ENCODE measurements around the gene NUB1.

DNA sequence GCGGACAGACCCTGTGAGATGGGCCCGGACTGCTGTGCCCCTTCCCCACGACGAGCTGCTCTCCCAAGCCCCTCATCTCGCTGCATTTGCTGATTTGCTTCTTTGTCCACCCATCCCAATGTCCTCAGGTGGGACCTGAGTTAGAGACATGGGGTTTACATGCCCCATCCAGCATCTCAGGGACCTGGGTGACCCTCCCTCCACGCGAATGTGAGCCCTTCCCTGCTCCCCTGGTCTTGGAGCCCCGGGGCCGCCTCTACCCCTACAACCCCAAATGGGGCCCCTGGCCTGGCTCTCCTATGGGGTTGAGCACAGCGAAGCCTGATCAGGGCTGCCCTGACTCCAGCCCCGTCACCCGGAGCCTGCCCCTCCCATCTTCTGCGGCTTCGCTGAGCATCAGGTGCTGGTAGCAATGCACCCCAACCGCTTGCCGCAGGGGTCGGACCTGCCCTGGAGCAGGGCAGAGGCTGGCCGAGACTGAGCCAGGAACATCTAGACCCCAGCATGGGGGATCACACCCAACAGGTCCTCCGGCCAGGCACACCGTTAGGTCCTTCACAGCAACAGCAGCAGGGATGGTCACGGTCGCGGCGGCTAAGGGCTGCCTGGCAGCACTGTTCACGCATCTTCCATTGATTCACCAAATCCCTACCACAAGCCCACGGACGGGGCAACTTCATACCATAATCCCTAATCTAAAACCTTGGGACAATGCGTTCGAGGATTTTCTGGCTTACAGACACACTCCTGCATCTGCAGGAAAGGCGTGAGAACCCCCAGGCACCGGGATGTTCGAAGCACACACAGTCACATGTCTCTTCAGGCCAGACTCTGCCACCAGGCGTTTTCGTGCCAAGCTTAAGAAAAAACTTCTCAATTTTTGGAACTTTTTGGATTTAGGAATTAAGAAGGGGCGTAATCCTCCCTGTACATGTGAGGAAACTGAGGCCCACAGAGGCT, 52.7 kb downstream of the NUB1 start:
- TF ChIP-seq, protein P1, sequence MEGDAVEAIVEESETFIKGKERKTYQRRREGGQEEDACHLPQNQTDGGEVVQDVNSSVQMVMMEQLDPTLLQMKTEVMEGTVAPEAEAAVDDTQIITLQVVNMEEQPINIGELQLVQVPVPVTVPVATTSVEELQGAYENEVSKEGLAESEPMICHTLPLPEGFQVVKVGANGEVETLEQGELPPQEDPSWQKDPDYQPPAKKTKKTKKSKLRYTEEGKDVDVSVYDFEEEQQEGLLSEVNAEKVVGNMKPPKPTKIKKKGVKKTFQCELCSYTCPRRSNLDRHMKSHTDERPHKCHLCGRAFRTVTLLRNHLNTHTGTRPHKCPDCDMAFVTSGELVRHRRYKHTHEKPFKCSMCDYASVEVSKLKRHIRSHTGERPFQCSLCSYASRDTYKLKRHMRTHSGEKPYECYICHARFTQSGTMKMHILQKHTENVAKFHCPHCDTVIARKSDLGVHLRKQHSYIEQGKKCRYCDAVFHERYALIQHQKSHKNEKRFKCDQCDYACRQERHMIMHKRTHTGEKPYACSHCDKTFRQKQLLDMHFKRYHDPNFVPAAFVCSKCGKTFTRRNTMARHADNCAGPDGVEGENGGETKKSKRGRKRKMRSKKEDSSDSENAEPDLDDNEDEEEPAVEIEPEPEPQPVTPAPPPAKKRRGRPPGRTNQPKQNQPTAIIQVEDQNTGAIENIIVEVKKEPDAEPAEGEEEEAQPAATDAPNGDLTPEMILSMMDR (IDR thresholded peaks at IDR 0.05): no peak
- TF ChIP-seq POLR2A (IDR thresholded peaks at IDR 0.05): no peak
